Measurements from ENCODE around the gene C19orf73.

DNA sequence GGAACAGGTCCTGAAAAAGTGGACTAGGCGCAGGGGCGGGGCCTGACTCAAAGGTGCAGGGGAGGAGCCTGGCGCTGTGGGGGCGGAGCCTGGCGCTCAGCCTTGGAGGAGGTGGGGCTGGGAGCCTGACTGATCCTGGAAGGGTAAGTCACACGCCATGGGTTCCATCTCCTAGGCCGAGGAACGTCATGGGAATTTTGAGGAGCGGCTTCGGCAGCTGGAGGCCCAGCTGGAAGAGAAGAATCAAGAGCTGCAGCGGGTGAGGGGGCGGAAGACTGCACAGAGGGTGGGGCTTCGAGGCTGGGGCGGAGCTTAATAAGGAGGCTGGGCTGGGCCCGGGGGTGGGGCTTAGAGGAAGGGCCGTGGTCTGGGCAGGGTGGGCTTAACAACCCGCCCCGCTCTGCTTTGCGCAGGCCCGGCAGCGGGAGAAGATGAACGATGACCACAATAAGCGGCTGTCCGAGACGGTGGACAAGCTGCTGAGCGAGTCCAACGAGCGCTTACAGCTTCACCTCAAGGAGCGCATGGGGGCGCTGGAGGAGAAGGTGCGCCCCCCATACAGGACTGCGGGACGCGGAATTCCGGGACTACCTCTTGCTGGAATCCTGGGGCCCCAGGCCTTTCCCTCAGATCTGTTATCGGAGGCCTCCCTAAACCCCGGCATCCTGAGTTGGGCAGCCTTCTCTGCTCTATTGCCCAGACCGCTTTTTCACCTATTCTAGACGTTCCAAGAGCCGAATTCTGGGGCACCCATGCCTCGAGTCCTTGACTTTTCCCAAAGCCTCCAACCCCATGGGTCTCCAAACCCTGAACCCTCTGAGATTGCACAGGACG lies 14.9 kb upstream of the C19orf73 start:
- TF ChIP-seq POLR2A (IDR thresholded peaks at IDR 0.05) = no peak
- TF ChIP-seq, protein P1, sequence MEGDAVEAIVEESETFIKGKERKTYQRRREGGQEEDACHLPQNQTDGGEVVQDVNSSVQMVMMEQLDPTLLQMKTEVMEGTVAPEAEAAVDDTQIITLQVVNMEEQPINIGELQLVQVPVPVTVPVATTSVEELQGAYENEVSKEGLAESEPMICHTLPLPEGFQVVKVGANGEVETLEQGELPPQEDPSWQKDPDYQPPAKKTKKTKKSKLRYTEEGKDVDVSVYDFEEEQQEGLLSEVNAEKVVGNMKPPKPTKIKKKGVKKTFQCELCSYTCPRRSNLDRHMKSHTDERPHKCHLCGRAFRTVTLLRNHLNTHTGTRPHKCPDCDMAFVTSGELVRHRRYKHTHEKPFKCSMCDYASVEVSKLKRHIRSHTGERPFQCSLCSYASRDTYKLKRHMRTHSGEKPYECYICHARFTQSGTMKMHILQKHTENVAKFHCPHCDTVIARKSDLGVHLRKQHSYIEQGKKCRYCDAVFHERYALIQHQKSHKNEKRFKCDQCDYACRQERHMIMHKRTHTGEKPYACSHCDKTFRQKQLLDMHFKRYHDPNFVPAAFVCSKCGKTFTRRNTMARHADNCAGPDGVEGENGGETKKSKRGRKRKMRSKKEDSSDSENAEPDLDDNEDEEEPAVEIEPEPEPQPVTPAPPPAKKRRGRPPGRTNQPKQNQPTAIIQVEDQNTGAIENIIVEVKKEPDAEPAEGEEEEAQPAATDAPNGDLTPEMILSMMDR (IDR thresholded peaks at IDR 0.05) = peak in 1 of 4 experiments; percentile 28
- TF ChIP-seq POLR2AphosphoS5 (IDR thresholded peaks at IDR 0.05) = no peak
